HG02642 (cell line): ENCODE measurements around the gene LAMA5.

Source experiments
- ATAC-seq: cut with Tn5 transposase; IDR thresholded peaks from one replicate; pipeline ENCODE4 v1.9.1; 2021; ENCODE audit warnings: mild to moderate bottlenecking; ENCODE audit not compliant: unreplicated experiment, poor library complexity

Gene LAMA5

GRCh38 chr20:62320581-62321354, 46.3 kb downstream of the LAMA5 start:
- no peak for ATAC-seq

- ATAC-seq = no peak
Measured at GRCh38 chr20:62319346-62319909, 47.7 kb downstream of the LAMA5 start.

GRCh38 chr20:62318400-62319345, 48.4 kb downstream of the LAMA5 start:
- no peak for ATAC-seq

- ATAC-seq = no peak
Measured at GRCh38 chr20:62317167-62317655, 49.9 kb downstream of the LAMA5 start.

- ATAC-seq = no peak
Measured at GRCh38 chr20:62316331-62317166, 50.6 kb downstream of the LAMA5 start.

- no peak for ATAC-seq
Measured at GRCh38 chr20:62315773-62316172, 51.3 kb downstream of the LAMA5 start.

GRCh38 chr20:62314711-62315302, 52.3 kb downstream of the LAMA5 start:
- no peak for ATAC-seq

GRCh38 chr20:62314339-62314638, 52.8 kb downstream of the LAMA5 start:
- no peak for ATAC-seq

GRCh38 chr20:62313460-62314338, 53.4 kb downstream of the LAMA5 start:
- no peak for ATAC-seq

- no peak for ATAC-seq
Measured at GRCh38 chr20:62313021-62313420, 54.1 kb downstream of the LAMA5 start.

- ATAC-seq = no peak
Measured at GRCh38 chr20:62312662-62312977, 54.5 kb downstream of the LAMA5 start.

- no peak for ATAC-seq
Measured at GRCh38 chr20:62311832-62312661, 55.1 kb downstream of the LAMA5 start.

- ATAC-seq = no peak
Measured at GRCh38 chr20:62311150-62311549, 56.0 kb downstream of the LAMA5 start.

- no peak for ATAC-seq
Measured at GRCh38 chr20:62310757-62311121, 56.4 kb downstream of the LAMA5 start.

GRCh38 chr20:62309947-62310756, 57.0 kb downstream of the LAMA5 start:
- ATAC-seq = no peak

- ATAC-seq = no peak
Measured at GRCh38 chr20:62309198-62309944, 57.7 kb downstream of the LAMA5 start.
